ENCODE results near the gene CENPU. TPM values are rescaled to one million over a fixed set of nuclear protein-coding genes. Genes with fewer than 3 reads are reported as not detected.

CENPU gene
- total RNA-seq, 3 donors from 2014 or later: 27.9 to 31.4 (median 28.5) TPM

DNA sequence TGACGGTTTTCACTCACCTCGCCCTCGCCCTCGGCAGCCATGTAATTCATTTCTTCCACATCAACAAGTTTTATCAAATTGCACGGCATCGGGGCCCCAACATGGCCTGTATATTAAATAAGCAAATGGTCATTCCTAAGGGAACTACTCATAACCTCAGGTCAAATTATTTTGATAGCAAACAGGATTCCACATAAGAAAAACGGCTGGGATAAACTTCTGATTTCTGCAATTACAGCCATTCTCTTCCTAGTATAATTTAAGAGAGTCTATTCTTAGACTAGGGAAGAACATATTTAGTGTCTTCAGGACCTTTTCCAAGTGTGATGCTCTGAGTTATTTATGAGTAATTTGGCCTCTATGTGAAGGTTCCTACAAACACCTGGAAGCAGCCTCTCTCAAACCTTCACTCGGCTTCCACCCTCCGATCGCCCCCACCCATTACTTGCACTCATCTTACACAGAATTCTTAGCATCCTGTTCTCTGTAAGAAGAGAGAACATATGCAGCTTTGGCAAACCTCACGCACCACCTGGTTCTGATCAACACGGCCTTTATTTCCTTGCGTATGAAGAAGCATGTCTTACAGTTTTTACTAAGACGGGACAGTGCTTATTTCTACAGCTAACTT, 29.4 kb upstream of the CENPU start:
- Mint-ChIP-seq H3K9me3 (no peaks in the 10 kb centered on the region), H3K27me3 (ENCODE audit: low read depth) (no peaks in the 10 kb centered on the region), H3K4me3 (no peak overlapping the region), H3K36me3 (ENCODE audit: insufficient read depth) (peaks cover 36% of the 10 kb centered on the region), H3K4me1 (ENCODE audit: low read depth) (peaks cover 16% of the 10 kb centered on the region)
- ATAC-seq (no peak), DNase-seq (no peak)

DNA sequence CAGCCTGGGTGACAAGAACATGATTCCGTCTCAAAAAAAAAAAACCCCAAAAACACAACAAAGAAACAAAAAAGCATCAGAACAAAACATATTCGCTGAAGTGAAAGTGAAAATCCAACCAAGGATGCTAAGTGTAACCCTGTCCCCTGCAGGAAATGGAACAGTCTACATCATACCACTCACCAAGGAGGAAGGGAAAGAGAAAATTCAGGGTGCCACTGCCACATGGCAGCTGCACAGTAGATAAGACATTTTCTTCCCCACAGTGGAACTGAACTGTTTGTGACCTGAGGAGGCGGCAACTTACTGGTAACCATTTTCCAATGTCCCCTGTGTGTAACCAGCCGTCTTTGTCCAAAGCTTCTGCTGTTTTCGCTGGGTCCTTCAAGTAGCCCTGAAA, 28.2 kb upstream of the CENPU start:
- Mint-ChIP-seq H3K9me3 (no peaks in the 10 kb centered on the region), H3K4me3 (peak overlapping the region; percentile 55), H3K4me1 (ENCODE audit: low read depth) (peaks cover 16% of the 10 kb centered on the region), H3K36me3 (ENCODE audit: insufficient read depth) (peaks cover 36% of the 10 kb centered on the region), H3K27me3 (ENCODE audit: low read depth) (no peaks in the 10 kb centered on the region)
- ATAC-seq (peak; percentile 96 to 97), DNase-seq (peak; percentile 19)

DNA sequence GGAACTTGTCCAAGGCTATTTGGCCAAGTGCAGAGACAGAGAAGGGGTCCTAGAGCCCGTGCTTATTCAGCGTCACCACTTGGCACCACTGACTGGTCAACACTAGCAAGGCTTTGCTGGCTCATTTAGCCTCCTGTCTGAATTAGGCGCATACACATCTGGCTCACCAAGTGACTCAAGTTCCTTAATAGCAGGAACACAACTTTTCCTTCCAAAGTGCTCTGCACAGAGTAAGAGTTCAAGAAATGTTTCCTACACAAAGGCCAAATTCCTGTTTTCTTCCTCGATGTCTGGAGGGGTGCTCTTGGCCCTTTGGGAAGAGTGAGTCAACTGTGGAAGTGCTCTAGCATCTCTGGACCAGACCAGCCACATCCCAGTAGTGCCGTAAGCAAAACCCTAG, 26.8 kb upstream of the CENPU start:
- H3K36me3 Mint-ChIP-seq (ENCODE audit: insufficient read depth): peaks cover 36% of the 10 kb centered on the region
- ATAC-seq (no peak), DNase-seq (no peak)
- no peak overlapping the region for H3K4me3 Mint-ChIP-seq
- H3K27me3 Mint-ChIP-seq (ENCODE audit: low read depth): no peaks in the 10 kb centered on the region
- peaks cover 16% of the 10 kb centered on the region for H3K4me1 Mint-ChIP-seq (ENCODE audit: low read depth)
- H3K9me3 Mint-ChIP-seq: no peaks in the 10 kb centered on the region

DNA sequence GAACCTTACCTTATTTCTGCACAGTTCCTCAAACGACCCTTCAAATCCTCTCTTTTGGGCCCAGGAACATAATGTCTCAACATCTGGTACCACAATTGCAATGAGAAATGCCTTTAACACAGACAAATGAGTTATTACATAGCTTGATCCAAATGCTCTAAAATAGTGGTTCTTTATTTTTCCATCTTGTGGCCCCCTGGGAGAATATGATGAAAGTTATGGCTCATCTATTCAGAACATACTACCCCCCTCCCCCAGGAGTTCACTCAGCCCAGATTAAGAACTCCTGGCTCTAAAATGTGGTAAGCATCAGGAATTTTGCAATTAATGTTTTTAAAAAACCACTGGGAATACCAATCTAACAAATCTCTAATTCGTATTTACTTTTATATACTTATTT, 23.9 kb upstream of the CENPU start:
- DNase-seq (no peak), ATAC-seq (no peak)
- H3K27me3 Mint-ChIP-seq (ENCODE audit: low read depth): no peaks in the 10 kb centered on the region
- H3K4me1 Mint-ChIP-seq (ENCODE audit: low read depth): peaks cover 12% of the 10 kb centered on the region
- no peak overlapping the region for H3K4me3 Mint-ChIP-seq
- H3K36me3 Mint-ChIP-seq (ENCODE audit: insufficient read depth): peaks cover 39% of the 10 kb centered on the region
- no peaks in the 10 kb centered on the region for H3K9me3 Mint-ChIP-seq

DNA sequence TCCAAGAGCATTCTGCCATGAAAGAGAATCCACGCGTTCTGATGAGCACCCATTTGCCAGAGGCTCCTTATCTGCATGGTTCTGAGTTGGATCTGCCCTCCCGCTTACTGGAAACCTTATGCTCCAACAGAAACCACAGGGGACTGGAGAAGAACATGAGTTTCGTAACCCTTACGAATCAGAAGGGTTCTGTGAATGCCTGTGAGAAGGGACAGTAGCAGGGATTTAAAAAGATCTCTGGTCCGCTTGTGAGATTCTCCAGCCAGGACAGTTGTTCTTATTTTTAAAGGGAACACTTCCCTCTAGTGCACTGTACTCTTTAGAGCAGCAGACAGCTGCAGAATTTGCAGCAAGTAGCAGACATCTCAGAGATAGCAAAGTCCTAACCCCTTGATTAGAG, 22.5 kb upstream of the CENPU start:
- Mint-ChIP-seq H3K9me3 (no peaks in the 10 kb centered on the region), H3K27me3 (ENCODE audit: low read depth) (no peaks in the 10 kb centered on the region), H3K36me3 (ENCODE audit: insufficient read depth) (peaks cover 37% of the 10 kb centered on the region), H3K4me3 (no peak overlapping the region), H3K4me1 (ENCODE audit: low read depth) (no peaks in the 10 kb centered on the region)
- DNase-seq (no peak), ATAC-seq (no peak)

DNA sequence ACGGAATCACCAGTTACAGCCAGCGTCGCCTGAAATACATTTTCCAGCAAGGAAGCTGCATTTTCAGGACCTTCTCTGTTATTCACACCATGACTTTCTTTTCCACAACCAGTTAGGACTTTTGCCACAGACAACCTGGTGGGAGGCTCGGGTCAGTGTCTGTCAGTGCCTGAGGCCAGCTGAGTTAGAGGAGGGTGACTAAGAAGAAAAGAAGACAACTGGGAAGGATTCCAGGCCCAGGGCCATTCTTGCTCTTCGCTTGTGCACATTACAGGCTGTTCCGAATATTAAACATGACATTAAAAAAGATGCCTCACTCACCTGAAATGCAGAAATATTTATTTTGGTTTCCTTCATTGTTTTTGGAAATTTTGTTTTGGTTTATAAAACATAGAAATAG, 21.4 kb upstream of the CENPU start:
- H3K36me3 Mint-ChIP-seq (ENCODE audit: insufficient read depth): peaks cover 35% of the 10 kb centered on the region
- H3K4me3 Mint-ChIP-seq: no peak overlapping the region

DNA sequence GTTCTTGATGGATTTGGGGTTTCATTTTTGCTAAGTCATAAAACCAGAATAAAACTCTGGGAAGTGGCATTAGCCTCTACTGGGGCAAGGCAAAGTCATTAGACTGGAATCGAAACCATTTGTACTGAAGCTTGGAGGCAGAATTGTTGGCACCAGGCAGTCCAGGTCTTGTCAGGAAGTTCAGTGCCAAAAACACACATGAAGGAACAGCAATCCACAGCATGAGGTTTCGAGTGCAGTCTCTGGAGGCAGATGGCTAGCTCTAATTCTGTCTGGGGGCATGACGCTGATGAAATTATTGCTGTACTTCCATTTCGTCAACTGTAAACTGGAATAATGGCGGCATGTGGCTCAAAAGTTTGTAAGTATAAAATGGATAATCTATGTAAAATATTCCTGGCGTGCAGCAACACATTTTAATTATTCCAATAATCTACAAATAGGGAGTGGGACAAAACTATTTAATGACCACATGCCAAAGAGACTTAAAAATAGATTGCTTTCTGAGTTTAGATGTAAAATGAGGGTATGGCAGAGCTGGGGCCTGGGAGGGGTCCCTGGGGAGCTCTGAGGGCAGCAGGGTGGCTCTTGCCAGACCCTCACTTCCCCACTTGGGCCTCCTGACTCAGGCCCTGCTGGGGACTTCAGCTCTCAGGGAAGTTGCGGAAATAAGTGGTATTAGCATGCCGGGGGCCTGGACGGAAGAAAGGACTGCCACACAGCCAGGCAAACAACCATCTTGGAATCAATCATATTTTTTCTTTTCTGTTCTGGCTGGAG, 18.8 kb upstream of the CENPU start:
- H3K4me1 Mint-ChIP-seq (ENCODE audit: low read depth): no peaks in the 10 kb centered on the region
- peaks cover 24% of the 10 kb centered on the region for H3K36me3 Mint-ChIP-seq (ENCODE audit: insufficient read depth)
- no peak overlapping the region for H3K4me3 Mint-ChIP-seq
- no peaks in the 10 kb centered on the region for H3K27me3 Mint-ChIP-seq (ENCODE audit: low read depth)
- no peaks in the 10 kb centered on the region for H3K9me3 Mint-ChIP-seq
- DNase-seq (no peak), ATAC-seq (no peak)

More for the DNA sequence above, 21.4 kb upstream of the CENPU start:
- H3K27me3 Mint-ChIP-seq (ENCODE audit: low read depth): no peaks in the 10 kb centered on the region
- ATAC-seq (no peak), DNase-seq (no peak)
- no peaks in the 10 kb centered on the region for H3K4me1 Mint-ChIP-seq (ENCODE audit: low read depth)
- no peaks in the 10 kb centered on the region for H3K9me3 Mint-ChIP-seq

DNA sequence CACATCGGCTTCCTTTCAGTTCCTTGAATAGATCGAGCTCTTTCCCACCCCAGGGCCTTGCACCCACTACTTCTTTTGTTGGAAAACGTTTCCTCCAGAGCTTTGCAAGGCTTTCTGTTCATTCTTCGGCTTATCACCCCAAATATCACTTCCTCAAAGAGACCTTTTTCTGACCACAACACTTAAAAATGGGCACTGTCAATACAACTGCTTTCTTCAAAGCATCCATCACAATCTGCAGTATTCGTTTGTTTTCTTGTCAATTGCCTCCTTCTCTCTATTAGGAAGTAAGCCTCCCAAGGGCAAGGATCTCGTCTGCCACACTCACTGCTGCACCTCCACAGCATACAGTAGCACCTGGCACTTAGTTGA, 17.7 kb upstream of the CENPU start:
- no peak overlapping the region for H3K4me3 Mint-ChIP-seq
- ATAC-seq: no peak
- no peak for DNase-seq
- H3K4me1 Mint-ChIP-seq (ENCODE audit: low read depth): peaks cover 2% of the 10 kb centered on the region
- peaks cover 15% of the 10 kb centered on the region for H3K36me3 Mint-ChIP-seq (ENCODE audit: insufficient read depth)
- H3K9me3 Mint-ChIP-seq: no peaks in the 10 kb centered on the region
- H3K27me3 Mint-ChIP-seq (ENCODE audit: low read depth): no peaks in the 10 kb centered on the region

DNA sequence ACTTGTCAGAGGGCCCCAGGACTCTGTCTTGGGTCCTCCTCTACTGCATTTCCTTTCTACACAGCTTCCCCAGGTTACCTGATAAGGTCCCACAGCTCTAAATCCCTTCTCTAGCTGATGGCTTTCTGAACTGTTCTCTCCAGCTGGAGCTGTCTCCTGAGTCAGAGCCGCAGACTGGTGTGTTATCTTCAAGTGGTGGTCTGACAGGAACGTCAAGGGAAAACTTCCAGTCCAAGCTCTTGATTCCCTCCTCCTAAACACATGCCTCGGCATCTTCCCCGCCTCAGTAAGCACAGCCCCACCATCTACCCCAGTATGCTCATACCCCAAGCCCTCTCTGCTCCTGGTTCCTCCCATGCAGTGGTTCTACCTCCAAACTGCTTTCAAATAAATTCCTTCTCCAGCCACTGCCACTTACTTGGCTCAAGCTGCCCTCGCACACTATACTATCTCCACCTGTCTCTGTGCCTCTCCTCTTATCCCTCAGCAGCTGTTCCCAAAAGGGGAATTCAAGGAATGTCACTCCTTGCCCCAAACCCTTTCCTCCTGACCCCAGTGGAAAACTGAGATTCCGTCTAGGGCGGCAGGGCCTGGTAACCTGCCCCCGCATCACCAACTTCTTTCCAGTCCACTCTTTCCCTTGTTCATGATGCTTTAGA, 17.2 kb upstream of the CENPU start:
- Mint-ChIP-seq H3K4me3 (no peak overlapping the region), H3K27me3 (ENCODE audit: low read depth) (no peaks in the 10 kb centered on the region), H3K4me1 (ENCODE audit: low read depth) (peaks cover 7% of the 10 kb centered on the region), H3K9me3 (no peaks in the 10 kb centered on the region), H3K36me3 (ENCODE audit: insufficient read depth) (peaks cover 14% of the 10 kb centered on the region)
- ATAC-seq (no peak), DNase-seq (no peak)

DNA sequence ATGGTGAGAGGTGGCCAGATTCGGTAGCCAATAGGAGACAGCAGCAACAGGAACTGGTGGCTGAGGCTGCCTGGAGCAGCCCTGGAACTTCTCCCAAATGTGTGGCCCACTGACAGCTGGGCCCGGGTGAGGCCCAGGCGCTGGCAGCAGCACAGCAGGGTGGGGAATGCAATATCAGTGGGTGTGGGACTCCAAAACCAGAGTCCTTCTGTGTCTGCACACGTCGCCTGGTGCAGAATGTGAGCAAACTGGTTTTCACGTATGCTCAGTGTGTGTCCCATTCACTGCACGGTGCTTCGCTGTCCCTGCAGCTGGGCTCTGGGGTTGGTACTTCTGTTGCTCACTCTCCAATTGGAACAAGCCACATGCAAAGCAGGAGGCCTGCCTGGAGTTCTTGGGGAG, 14.4 kb upstream of the CENPU start:
- H3K9me3 Mint-ChIP-seq: no peaks in the 10 kb centered on the region
- H3K27me3 Mint-ChIP-seq (ENCODE audit: low read depth): no peaks in the 10 kb centered on the region
- H3K4me1 Mint-ChIP-seq (ENCODE audit: low read depth): peaks cover 11% of the 10 kb centered on the region
- no peaks in the 10 kb centered on the region for H3K36me3 Mint-ChIP-seq (ENCODE audit: insufficient read depth)
- DNase-seq (no peak), ATAC-seq (no peak)
- H3K4me3 Mint-ChIP-seq: no peak overlapping the region

DNA sequence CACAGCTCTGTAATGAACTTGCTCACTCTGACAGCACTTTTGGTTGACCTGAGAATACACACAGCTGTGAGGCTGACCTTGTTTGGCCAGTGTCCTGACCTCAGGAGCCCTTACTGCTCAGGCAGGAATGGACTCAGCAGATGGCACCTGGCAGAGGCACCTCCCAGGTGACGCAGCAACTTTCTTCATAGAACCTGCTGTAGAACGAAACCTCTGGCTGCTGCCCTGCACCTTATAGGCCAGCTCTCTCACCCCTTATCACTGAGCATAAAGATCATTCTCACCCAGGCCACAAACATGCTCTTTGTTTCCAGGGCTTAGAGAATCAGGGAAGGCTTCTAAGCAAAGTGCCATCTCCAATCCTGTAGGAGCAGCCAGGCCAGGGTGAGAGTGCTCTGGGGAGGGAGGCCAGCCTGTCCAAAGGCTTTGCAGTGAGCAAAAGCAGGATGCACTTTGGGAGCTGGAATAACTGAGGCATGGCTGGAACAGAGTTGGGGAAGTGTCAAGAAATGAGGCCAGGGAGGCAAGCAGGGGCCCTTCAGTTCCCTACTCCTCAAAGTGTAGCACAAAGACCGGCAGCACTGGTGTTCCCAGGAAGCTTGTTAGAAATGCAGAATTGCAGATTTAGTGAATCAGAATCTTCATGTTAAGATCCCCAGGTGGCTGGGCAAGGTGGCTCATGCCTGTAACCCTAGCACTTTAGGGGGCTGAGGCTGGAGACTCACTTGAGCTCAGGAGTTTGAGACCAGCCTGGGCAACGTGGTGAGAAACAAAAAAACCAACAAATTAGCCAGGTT, 13.3 kb upstream of the CENPU start:
- Mint-ChIP-seq H3K27me3 (ENCODE audit: low read depth) (no peaks in the 10 kb centered on the region), H3K4me1 (ENCODE audit: low read depth) (peaks cover 11% of the 10 kb centered on the region)
- no peak for ATAC-seq

DNA sequence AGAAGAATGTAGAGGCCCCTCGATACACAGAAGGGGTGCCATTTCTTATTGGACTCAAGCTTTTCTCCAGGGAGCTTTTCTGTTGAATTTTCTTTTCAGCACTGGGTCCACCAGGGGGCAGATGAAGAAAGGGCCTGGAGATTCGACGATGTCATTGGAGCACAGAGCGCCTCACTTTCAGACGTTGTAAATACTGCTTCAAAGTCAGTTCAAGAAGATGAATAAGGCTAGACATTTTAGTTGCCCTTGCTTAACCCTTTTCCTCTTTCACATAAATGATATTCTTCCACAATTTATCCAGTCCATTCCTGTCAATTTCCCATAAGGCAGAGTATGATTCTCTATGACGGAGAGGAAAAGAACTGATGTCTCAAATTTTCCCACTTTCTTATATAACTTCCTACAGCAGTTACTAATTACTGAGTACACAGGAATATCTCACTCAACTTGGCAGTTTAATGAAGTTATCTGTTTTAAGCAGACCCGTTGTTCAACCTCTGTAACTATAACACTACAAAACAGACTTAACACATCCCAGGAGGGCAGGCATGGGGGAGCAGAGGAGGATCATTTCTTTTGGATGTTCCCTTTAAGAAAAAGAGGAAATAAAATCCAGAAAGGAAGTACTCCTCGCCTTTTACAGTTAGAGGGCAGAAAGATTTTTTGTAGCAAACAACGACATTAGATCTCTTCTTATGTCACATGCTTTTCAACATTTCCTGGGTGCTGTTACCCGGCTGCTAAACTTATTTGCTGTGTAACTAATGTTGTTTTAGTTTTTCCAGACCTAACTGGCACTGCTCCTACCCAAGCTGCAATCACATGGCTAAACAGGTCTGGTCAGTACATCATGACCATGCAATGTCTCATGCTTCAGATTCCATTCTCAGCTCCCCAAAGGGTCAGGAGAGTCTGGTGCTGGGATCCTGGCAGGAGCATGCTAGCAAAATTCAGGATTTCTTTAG, 12.2 kb upstream of the CENPU start:
- Mint-ChIP-seq H3K36me3 (ENCODE audit: insufficient read depth) (no peaks in the 10 kb centered on the region), H3K4me1 (ENCODE audit: low read depth) (peaks cover 11% of the 10 kb centered on the region), H3K27me3 (ENCODE audit: low read depth) (no peaks in the 10 kb centered on the region), H3K4me3 (no peak overlapping the region), H3K9me3 (no peaks in the 10 kb centered on the region)
- DNase-seq: peak; percentile 75
- ATAC-seq: peak; percentile 77 to 81

More for the DNA sequence above, 13.3 kb upstream of the CENPU start:
- Mint-ChIP-seq H3K4me3 (no peak overlapping the region), H3K9me3 (no peaks in the 10 kb centered on the region), H3K36me3 (ENCODE audit: insufficient read depth) (no peaks in the 10 kb centered on the region)
- no peak for DNase-seq

DNA sequence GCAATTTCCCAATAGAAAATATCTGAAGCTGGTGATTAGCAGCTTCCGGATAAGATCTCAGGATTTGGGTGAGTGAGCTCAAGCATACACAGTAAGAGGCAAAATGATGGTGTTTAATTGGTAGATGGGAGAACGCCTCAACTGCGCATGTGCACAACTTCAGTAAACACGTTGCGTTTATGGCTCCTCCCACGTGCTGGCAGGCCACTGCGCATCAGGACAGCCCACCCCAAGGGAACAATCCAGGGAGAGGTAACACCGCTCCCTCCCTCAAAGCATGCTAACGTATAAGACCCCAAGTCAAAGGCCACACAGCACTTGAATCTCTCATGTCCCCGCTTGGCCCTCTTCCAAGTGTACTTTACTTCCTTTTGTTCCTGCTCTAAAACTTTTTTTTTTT, 10.3 kb upstream of the CENPU start:
- Mint-ChIP-seq H3K4me1 (ENCODE audit: low read depth) (peaks cover 20% of the 10 kb centered on the region), H3K4me3 (no peak overlapping the region), H3K27me3 (ENCODE audit: low read depth) (no peaks in the 10 kb centered on the region), H3K9me3 (no peaks in the 10 kb centered on the region), H3K36me3 (ENCODE audit: insufficient read depth) (no peaks in the 10 kb centered on the region)
- DNase-seq: no peak
- no peak for ATAC-seq

Measured in activated T-cell treated with anti-CD3 and anti-CD28 coated beads, Interleukin-2, amount 50 U/mL, for 4 hours (primary cell).